Measurements from ENCODE around the gene ATP5PB.

The ATP5PB gene

DNA sequence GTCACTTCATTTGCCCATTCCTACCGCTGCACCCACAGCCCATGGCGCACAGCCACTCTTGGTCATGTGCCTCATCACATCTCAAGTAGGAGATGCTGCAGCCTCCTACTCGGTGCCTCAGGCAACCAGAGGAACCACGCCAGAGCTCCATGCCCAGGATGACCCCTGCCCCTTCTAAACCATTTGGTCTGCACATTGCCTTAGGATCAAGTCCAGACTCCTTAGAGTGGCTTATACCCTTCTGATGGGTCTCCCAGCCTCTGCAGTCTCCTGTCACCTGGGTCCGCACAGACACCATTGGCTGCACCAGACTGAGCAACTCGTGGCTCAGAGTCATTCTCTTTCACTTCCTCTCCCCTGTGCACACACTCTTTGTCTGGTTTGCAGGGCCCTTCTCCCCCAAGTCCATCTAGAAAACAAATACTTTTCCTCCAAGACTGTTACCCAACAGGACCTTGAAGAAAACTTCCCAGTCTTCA lies 56.4 kb downstream of the ATP5PB start:
- in situ Hi-C loops (cut with HindIII; ENCODE audit: low sequenced_read_pairs), result no loop called here
- H3K4me3 ChIP-seq (ENCODE audit: low read depth, low read length), result no peak overlapping the region
- TF ChIP-seq, protein P1, sequence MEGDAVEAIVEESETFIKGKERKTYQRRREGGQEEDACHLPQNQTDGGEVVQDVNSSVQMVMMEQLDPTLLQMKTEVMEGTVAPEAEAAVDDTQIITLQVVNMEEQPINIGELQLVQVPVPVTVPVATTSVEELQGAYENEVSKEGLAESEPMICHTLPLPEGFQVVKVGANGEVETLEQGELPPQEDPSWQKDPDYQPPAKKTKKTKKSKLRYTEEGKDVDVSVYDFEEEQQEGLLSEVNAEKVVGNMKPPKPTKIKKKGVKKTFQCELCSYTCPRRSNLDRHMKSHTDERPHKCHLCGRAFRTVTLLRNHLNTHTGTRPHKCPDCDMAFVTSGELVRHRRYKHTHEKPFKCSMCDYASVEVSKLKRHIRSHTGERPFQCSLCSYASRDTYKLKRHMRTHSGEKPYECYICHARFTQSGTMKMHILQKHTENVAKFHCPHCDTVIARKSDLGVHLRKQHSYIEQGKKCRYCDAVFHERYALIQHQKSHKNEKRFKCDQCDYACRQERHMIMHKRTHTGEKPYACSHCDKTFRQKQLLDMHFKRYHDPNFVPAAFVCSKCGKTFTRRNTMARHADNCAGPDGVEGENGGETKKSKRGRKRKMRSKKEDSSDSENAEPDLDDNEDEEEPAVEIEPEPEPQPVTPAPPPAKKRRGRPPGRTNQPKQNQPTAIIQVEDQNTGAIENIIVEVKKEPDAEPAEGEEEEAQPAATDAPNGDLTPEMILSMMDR (IDR thresholded peaks at IDR 0.05; ENCODE audit: low read depth, low read length, missing control alignments), result no peak
- no peak for DNase-seq (ENCODE audit: low read depth)

DNA sequence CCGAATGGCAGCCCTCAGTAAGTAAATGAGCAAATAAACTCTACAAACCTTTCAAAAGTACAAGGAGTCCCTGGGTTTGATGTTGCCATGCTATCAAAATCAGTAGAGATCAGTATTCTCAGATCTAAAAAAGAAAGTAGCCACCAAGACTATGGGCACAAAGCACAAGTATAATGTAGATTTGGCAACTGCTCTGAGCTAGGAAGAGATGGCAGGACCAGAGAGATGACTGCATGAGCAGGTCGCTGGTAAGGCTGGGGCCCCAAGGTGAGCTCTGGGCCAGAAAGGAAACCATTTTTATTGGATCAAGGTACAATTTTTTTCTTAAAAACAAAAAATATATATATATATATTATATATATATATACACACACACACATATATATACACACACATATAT lies 57.3 kb downstream of the ATP5PB start:
- in situ Hi-C loops (cut with HindIII; ENCODE audit: low sequenced_read_pairs), result no loop called here
- H3K4me3 ChIP-seq (ENCODE audit: low read depth, low read length), result no peak overlapping the region
- no peak for DNase-seq (ENCODE audit: low read depth)
- TF ChIP-seq, protein P1 (IDR thresholded peaks at IDR 0.05; ENCODE audit: low read depth, low read length, missing control alignments), result no peak

GRCh38 chr1:111507411-111508201 lies 58.3 kb downstream of the ATP5PB start:
- TF ChIP-seq, protein P1 (IDR thresholded peaks at IDR 0.05; ENCODE audit: low read depth, low read length, missing control alignments), result no peak
- no peak overlapping the region for H3K4me3 ChIP-seq (ENCODE audit: low read depth, low read length)
- in situ Hi-C loops (cut with HindIII; ENCODE audit: low sequenced_read_pairs), result no loop called here
- DNase-seq (ENCODE audit: low read depth), result no peak

DNA sequence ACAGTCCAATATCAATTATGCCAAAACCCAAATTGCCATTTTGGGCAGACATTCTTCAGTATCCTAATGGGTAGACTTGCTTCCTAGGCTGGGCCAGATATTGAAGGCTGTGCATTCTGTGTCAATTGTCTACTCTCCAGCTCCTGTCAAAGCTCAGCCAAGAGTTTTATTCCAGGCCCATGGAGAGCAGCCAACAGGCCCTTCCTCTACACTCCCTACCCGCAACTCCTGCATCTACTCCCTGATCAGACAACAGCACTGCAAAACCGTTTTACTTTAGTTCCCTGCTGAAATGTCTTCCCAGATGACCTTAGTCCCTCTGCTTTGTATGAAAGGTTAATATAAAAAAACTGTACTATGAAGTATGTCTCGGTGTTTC lies 60.7 kb downstream of the ATP5PB start:
- in situ Hi-C loops (cut with HindIII; ENCODE audit: low sequenced_read_pairs), result no loop called here
- H3K4me3 ChIP-seq (ENCODE audit: low read depth, low read length), result no peak overlapping the region
- TF ChIP-seq, protein P1 (IDR thresholded peaks at IDR 0.05; ENCODE audit: low read depth, low read length, missing control alignments), result no peak
- DNase-seq (ENCODE audit: low read depth), result no peak

DNA sequence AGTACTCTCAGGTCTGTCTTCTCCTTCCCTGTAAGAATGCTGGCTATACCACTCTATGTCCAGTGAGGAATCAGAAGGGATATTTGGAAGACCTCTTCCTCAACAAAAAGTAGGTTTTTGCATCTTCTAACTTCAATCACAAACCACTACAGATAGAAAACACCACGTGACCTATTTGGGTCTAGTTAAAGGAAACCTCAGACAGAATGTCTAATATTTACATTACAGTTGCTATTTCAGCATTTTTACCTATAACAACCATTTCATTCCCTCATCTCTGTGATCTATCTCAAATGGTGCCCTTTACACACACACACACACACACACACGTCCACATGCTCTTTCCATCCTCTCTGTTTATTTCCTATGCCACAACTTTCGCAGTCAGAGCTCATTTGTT lies 62.1 kb downstream of the ATP5PB start:
- in situ Hi-C loops (cut with HindIII; ENCODE audit: low sequenced_read_pairs), result no loop called here
- no peak for DNase-seq (ENCODE audit: low read depth)
- H3K4me3 ChIP-seq (ENCODE audit: low read depth, low read length), result no peak overlapping the region
- TF ChIP-seq, protein P1 (IDR thresholded peaks at IDR 0.05; ENCODE audit: low read depth, low read length, missing control alignments), result no peak
